ENCODE measurements around the gene CFAP97D2.

The CFAP97D2 gene

GRCh38 chr13:114199954-114200353 lies 20.9 kb downstream of the CFAP97D2 start:
- DNase-seq (ENCODE audit: low read depth, low spot score) = no peak

GRCh38 chr13:114200399-114200911 lies 21.4 kb downstream of the CFAP97D2 start:
- DNase-seq (ENCODE audit: low read depth, low spot score) = no peak
- Histone ChIP-seq H3K36me3 (ENCODE audit: insufficient read depth, low read length) (no peaks in the 10 kb centered on the region), H3K9me3 (ENCODE audit: low read depth, low read length) (no peaks in the 10 kb centered on the region), H3K9ac (ENCODE audit: insufficient read length) (no peak overlapping the region), H3K27ac (no peak overlapping the region), H3K4me3 (no peak overlapping the region)
- TF ChIP-seq POLR2AphosphoS5 (IDR thresholded peaks at IDR 0.05; ENCODE audit: borderline replicate concordance, low read depth, low read length) = no peak
- TF ChIP-seq EZH2 (IDR thresholded peaks at IDR 0.05) = no peak
- TF ChIP-seq FOXP2 (optimal IDR thresholded peaks at IDR 0.05; ENCODE audit: control extremely low read depth, extremely low read length, insufficient read depth) = no peak

More at GRCh38 chr13:114199954-114200353, 20.9 kb downstream of the CFAP97D2 start:
- Histone ChIP-seq H3K4me3 (no peak overlapping the region), H3K36me3 (ENCODE audit: insufficient read depth, low read length) (no peaks in the 10 kb centered on the region), H3K27ac (no peak overlapping the region), H3K9ac (ENCODE audit: insufficient read length) (no peak overlapping the region), H3K9me3 (ENCODE audit: low read depth, low read length) (no peaks in the 10 kb centered on the region)
- no peak for TF ChIP-seq EZH2 (IDR thresholded peaks at IDR 0.05)

GRCh38 chr13:114202581-114202980 lies 23.5 kb downstream of the CFAP97D2 start:
- Histone ChIP-seq H3K27ac (no peak overlapping the region), H3K36me3 (ENCODE audit: insufficient read depth, low read length) (no peaks in the 10 kb centered on the region), H3K9ac (ENCODE audit: insufficient read length) (no peak overlapping the region), H3K9me3 (ENCODE audit: low read depth, low read length) (no peaks in the 10 kb centered on the region), H3K4me3 (no peak overlapping the region)
- no peak for DNase-seq (ENCODE audit: low read depth, low spot score)
- TF ChIP-seq POLR2AphosphoS5 (IDR thresholded peaks at IDR 0.05; ENCODE audit: borderline replicate concordance, low read depth, low read length) = no peak
- no peak for TF ChIP-seq FOXP2 (optimal IDR thresholded peaks at IDR 0.05; ENCODE audit: control extremely low read depth, extremely low read length, insufficient read depth)
- TF ChIP-seq EZH2 (IDR thresholded peaks at IDR 0.05) = no peak

GRCh38 chr13:114203536-114203935 lies 24.5 kb downstream of the CFAP97D2 start:
- TF ChIP-seq EZH2 (IDR thresholded peaks at IDR 0.05) (no peak), POLR2AphosphoS5 (IDR thresholded peaks at IDR 0.05; ENCODE audit: borderline replicate concordance, low read depth, low read length) (no peak)
- Histone ChIP-seq H3K36me3 (ENCODE audit: insufficient read depth, low read length) (no peaks in the 10 kb centered on the region), H3K4me3 (no peak overlapping the region), H3K9ac (ENCODE audit: insufficient read length) (no peak overlapping the region), H3K27ac (no peak overlapping the region), H3K9me3 (ENCODE audit: low read depth, low read length) (no peaks in the 10 kb centered on the region)
- no peak for DNase-seq (ENCODE audit: low read depth, low spot score)

GRCh38 chr13:114204894-114205293 lies 25.8 kb downstream of the CFAP97D2 start:
- H3K36me3 ChIP-seq (ENCODE audit: insufficient read depth, low read length) = no peaks in the 10 kb centered on the region
- TF ChIP-seq EZH2 (IDR thresholded peaks at IDR 0.05) = no peak
- TF ChIP-seq FOXP2 (optimal IDR thresholded peaks at IDR 0.05; ENCODE audit: control extremely low read depth, extremely low read length, insufficient read depth) = no peak
- TF ChIP-seq POLR2AphosphoS5 (IDR thresholded peaks at IDR 0.05; ENCODE audit: borderline replicate concordance, low read depth, low read length) = no peak

GRCh38 chr13:114208134-114208533 lies 29.1 kb downstream of the CFAP97D2 start:
- no peak for TF ChIP-seq POLR2AphosphoS5 (IDR thresholded peaks at IDR 0.05; ENCODE audit: borderline replicate concordance, low read depth, low read length)
- TF ChIP-seq FOXP2 (optimal IDR thresholded peaks at IDR 0.05; ENCODE audit: control extremely low read depth, extremely low read length, insufficient read depth) = no peak
- no peak for TF ChIP-seq EZH2 (IDR thresholded peaks at IDR 0.05)
- Histone ChIP-seq H3K36me3 (ENCODE audit: insufficient read depth, low read length) (no peaks in the 10 kb centered on the region), H3K27ac (no peak overlapping the region), H3K9ac (ENCODE audit: insufficient read length) (no peak overlapping the region), H3K9me3 (ENCODE audit: low read depth, low read length) (no peaks in the 10 kb centered on the region), H3K4me3 (no peak overlapping the region)
- DNase-seq (ENCODE audit: low read depth, low spot score) = no peak

More at GRCh38 chr13:114204894-114205293, 25.8 kb downstream of the CFAP97D2 start:
- Histone ChIP-seq H3K4me3 (no peak overlapping the region), H3K9me3 (ENCODE audit: low read depth, low read length) (no peaks in the 10 kb centered on the region), H3K27ac (no peak overlapping the region), H3K9ac (ENCODE audit: insufficient read length) (no peak overlapping the region)
- no peak for DNase-seq (ENCODE audit: low read depth, low spot score)

- DNase-seq (ENCODE audit: low read depth, low spot score) = no peak
- Histone ChIP-seq H3K9me3 (ENCODE audit: low read depth, low read length) (no peaks in the 10 kb centered on the region), H3K36me3 (ENCODE audit: insufficient read depth, low read length) (no peaks in the 10 kb centered on the region), H3K9ac (ENCODE audit: insufficient read length) (no peak overlapping the region), H3K4me3 (no peak overlapping the region), H3K27ac (no peak overlapping the region)
- TF ChIP-seq FOXP2 (optimal IDR thresholded peaks at IDR 0.05; ENCODE audit: control extremely low read depth, extremely low read length, insufficient read depth) = no peak
- no peak for TF ChIP-seq EZH2 (IDR thresholded peaks at IDR 0.05)
- TF ChIP-seq POLR2AphosphoS5 (IDR thresholded peaks at IDR 0.05; ENCODE audit: borderline replicate concordance, low read depth, low read length) = no peak
These were observed 32.5 kb downstream of the CFAP97D2 start for GRCh38 chr13:114211446-114212157.

- Histone ChIP-seq H3K9me3 (ENCODE audit: low read depth, low read length) (no peaks in the 10 kb centered on the region), H3K27ac (no peak overlapping the region), H3K4me3 (no peak overlapping the region), H3K36me3 (ENCODE audit: insufficient read depth, low read length) (no peaks in the 10 kb centered on the region), H3K9ac (ENCODE audit: insufficient read length) (no peak overlapping the region)
- TF ChIP-seq POLR2AphosphoS5 (IDR thresholded peaks at IDR 0.05; ENCODE audit: borderline replicate concordance, low read depth, low read length) (no peak), FOXP2 (optimal IDR thresholded peaks at IDR 0.05; ENCODE audit: control extremely low read depth, extremely low read length, insufficient read depth) (no peak), EZH2 (IDR thresholded peaks at IDR 0.05) (no peak)
- DNase-seq (ENCODE audit: low read depth, low spot score) = no peak
These were observed 33.1 kb downstream of the CFAP97D2 start for GRCh38 chr13:114212158-114212495.

GRCh38 chr13:114213980-114214379 lies 34.9 kb downstream of the CFAP97D2 start:
- no peaks in the 10 kb centered on the region for H3K36me3 ChIP-seq (ENCODE audit: insufficient read depth, low read length)
- H3K4me3 ChIP-seq = no peak overlapping the region
- TF ChIP-seq EZH2 (IDR thresholded peaks at IDR 0.05) (no peak), POLR2AphosphoS5 (IDR thresholded peaks at IDR 0.05; ENCODE audit: borderline replicate concordance, low read depth, low read length) (no peak), FOXP2 (optimal IDR thresholded peaks at IDR 0.05; ENCODE audit: control extremely low read depth, extremely low read length, insufficient read depth) (no peak)
- DNase-seq (ENCODE audit: low read depth, low spot score) = no peak
- H3K27ac ChIP-seq = no peak overlapping the region
- no peaks in the 10 kb centered on the region for H3K9me3 ChIP-seq (ENCODE audit: low read depth, low read length)
- H3K9ac ChIP-seq (ENCODE audit: insufficient read length) = no peak overlapping the region

All from SK-N-MC (cell line).